PFSK-1 (cell line): ENCODE data around the gene RAD51B.

ENCODE experiments used
- FOXP2 ChIP-seq: optimal IDR thresholded peaks from 2 replicates; pipeline ENCODE3; 2011; ENCODE audit warnings: borderline replicate concordance, control low read depth, inconsistent platforms; ENCODE audit not compliant: insufficient read depth; ENCODE audit errors: extremely low read length, extremely low read depth
- POLR2AphosphoS5 ChIP-seq: IDR thresholded peaks from 2 replicates; pipeline ENCODE4 v1.6.1; 2012; ENCODE audit warnings: low read depth, mild to moderate bottlenecking, control low read depth, low read length, moderate library complexity
- SIN3A ChIP-seq: IDR thresholded peaks from 2 replicates; pipeline ENCODE4 v1.6.1; 2012; ENCODE audit warnings: mild to moderate bottlenecking, low read length, moderate library complexity, borderline replicate concordance; ENCODE audit not compliant: insufficient read depth
- TAF1 ChIP-seq: IDR thresholded peaks from 2 replicates; pipeline ENCODE4 v1.6.1; 2012; ENCODE audit warnings: low read length, control low read depth, borderline replicate concordance; ENCODE audit not compliant: insufficient read depth
- TF ChIP-seq, protein P1 (sequence below), 2 experiments: IDR thresholded peaks; 2 replicates each; pipeline versions ENCODE4 v1.6.1 to v1.8.0; 2011 to 2012; ENCODE audit warnings: low read depth in 2 of 2, low read length in 2 of 2, control low read depth in 1 of 2, inconsistent platforms in 1 of 2, mild to moderate bottlenecking in 1 of 2, moderate library complexity in 1 of 2; ENCODE audit not compliant: insufficient read depth in 1 of 2

RAD51B gene

DNA sequence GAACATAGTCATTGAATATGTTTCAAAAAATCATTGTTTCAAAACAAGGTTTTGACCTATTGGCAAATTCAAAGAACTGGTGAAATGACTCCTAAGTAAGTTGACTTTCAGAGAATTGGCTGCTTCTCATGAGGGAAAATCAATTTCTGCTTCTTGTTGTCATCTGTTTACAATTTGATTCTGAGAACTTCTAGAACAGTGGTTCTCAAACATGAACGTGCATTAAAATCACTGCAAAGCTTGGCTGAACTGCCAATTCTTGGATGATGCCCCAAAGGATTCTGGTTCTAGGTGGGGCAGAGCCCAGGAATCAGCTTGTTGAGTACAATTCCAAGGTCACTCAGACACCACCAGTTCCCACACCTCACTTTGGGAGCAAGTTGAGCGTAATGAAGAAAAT lies 889.4 kb downstream of the RAD51B start:
- no peak for TF ChIP-seq FOXP2
- TF ChIP-seq, protein P1, sequence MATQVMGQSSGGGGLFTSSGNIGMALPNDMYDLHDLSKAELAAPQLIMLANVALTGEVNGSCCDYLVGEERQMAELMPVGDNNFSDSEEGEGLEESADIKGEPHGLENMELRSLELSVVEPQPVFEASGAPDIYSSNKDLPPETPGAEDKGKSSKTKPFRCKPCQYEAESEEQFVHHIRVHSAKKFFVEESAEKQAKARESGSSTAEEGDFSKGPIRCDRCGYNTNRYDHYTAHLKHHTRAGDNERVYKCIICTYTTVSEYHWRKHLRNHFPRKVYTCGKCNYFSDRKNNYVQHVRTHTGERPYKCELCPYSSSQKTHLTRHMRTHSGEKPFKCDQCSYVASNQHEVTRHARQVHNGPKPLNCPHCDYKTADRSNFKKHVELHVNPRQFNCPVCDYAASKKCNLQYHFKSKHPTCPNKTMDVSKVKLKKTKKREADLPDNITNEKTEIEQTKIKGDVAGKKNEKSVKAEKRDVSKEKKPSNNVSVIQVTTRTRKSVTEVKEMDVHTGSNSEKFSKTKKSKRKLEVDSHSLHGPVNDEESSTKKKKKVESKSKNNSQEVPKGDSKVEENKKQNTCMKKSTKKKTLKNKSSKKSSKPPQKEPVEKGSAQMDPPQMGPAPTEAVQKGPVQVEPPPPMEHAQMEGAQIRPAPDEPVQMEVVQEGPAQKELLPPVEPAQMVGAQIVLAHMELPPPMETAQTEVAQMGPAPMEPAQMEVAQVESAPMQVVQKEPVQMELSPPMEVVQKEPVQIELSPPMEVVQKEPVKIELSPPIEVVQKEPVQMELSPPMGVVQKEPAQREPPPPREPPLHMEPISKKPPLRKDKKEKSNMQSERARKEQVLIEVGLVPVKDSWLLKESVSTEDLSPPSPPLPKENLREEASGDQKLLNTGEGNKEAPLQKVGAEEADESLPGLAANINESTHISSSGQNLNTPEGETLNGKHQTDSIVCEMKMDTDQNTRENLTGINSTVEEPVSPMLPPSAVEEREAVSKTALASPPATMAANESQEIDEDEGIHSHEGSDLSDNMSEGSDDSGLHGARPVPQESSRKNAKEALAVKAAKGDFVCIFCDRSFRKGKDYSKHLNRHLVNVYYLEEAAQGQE (IDR thresholded peaks at IDR 0.05; ENCODE audit: insufficient read depth in 1 of 2, low read depth in 2 of 2, low read length in 2 of 2): no peak
- TF ChIP-seq TAF1: no peak
- no peak for TF ChIP-seq SIN3A
- no peak for TF ChIP-seq POLR2AphosphoS5

DNA sequence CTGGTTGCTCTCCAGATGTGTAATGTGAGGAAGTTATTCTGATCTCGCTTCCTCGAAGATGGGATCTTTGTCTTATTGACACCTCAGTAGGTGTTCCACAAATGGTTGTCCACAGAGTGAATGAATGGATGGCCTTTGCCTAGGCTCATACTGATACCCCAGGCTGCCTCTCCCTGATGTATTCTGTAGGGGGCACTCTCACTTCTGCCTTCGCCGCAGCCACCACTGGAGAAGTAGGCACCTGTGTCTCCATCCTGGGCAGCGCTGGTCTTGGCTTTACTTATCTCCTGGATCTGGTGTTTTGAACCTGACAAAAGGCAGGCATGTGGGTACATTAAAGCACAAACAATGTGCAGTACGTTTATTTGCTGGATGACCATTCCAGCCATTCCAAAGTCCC lies 891.2 kb downstream of the RAD51B start:
- TF ChIP-seq FOXP2 (no peak), POLR2AphosphoS5 (no peak), SIN3A (no peak), TAF1 (no peak)

DNA sequence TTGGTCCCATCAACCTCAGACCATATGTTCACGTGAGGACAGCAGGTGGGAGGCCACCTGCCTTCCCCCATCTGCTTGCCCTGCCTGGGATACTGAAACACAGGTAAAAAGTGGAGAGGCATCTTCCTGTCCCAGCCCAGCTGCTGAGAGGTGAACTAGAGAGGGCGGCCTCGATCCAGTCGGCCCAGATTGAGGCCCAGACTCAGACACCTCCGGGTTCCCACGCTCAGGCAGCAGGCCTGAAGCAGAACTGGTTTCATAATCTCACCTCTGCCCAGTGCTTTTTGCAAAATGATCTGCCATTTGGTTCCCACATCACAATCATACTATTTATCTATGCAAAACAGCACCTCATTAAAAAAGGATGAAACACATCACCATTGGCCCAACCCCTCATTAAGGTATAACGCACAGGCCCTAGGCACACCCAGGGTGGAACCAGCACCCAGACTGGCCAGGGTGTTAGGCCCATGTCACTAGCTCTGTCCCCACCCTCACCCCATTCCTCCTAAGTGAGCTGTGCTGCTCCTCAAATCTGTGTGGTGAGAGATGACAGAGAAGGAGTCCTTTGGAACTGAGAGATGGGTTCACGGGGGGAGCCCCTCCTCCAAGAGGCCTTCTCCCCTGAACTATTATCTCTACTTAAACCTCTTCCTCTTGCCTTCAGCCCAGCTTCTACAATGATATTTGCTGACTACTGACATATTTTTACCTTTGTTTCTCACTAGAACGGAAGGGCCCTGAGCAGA lies 892.2 kb downstream of the RAD51B start:
- TF ChIP-seq, protein P1 (IDR thresholded peaks at IDR 0.05; ENCODE audit: insufficient read depth in 1 of 2, low read depth in 2 of 2, low read length in 2 of 2): no peak
- TF ChIP-seq SIN3A (no peak), FOXP2 (no peak), POLR2AphosphoS5 (no peak), TAF1 (no peak)

DNA sequence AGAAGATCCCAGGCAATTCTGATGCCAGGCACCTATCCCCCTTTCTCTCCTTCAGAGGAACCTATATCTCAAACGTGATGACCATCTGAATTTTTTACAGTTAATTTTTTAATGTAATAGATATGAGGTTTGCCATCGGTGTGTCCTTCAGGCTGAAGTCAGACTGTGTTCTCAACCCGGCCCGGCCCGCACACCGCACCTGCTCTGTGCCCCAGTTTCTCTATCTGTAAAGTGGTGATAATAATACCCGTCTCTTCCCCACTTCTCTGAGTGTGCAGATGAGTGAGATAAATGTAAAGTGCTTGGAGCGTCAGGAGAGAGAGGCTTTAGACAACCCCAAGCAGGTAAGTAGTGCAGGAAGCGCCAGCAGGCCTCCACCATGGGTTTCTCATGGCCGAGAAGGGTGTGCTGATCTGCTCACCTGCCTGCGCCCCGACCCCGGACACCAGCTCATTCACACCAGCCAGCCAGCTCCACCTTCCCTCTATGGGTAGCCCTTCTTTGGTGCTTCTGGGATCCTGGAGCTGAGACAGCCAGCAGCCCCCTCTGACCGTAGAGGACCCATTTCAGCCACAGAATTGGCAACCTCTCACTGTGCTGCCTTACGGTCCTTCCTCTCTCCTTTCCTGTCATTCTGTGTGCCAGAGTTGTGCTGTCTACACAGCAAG lies 893.3 kb downstream of the RAD51B start:
- TF ChIP-seq, protein P1 (IDR thresholded peaks at IDR 0.05; ENCODE audit: insufficient read depth in 1 of 2, low read depth in 2 of 2, low read length in 2 of 2): no peak
- no peak for TF ChIP-seq FOXP2
- no peak for TF ChIP-seq SIN3A
- TF ChIP-seq POLR2AphosphoS5: no peak
- no peak for TF ChIP-seq TAF1

DNA sequence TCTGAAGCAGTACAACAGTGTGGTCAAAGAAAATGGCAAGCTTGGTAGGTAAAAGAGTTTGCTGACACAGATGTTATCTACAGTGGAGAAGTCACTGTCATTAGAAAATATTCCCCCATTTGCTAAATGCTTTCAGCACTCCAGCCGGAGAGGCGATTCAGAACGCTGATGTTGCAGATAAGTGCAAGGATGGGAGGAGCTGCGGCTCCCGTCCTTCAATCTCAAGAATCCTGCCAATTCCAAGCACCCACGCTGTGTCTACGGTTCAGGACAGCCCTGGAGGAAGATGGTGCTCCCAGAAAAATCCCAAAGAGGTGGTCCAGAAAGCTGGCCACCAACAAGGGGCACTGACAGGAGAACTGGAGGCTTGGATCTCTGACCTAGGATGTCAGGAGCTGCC lies 894.2 kb downstream of the RAD51B start:
- TF ChIP-seq TAF1: no peak
- no peak for TF ChIP-seq POLR2AphosphoS5
- TF ChIP-seq, protein P1 (IDR thresholded peaks at IDR 0.05; ENCODE audit: insufficient read depth in 1 of 2, low read depth in 2 of 2, low read length in 2 of 2): no peak
- TF ChIP-seq FOXP2: no peak
- TF ChIP-seq SIN3A: no peak
